GM13976 (cell line): ENCODE measurements around the gene VWA5B1.

ENCODE experiments used
- DNase-seq: peaks from one replicate; pipeline ENCODE4 v3.0.0; 2012; ENCODE audit warnings: low spot score
- in situ Hi-C: fragments of 300-500 bp; cut with MboI; formaldehyde crosslinking; loops from one replicate; pipeline ENCODE4 v1.12.0; 2022; ENCODE audit warnings: low sequenced_read_pairs, mixed read lengths, inconsistent platforms; ENCODE audit not compliant: unreplicated experiment
- TF ChIP-seq, protein P1 (sequence below): IDR thresholded peaks from 2 replicates; pipeline ENCODE4 v1.5.1; 2012; ENCODE audit warnings: borderline replicate concordance, mild to moderate bottlenecking; ENCODE audit not compliant: insufficient read depth; ENCODE audit errors: extremely low read depth, missing control alignments, control extremely low read depth

Gene VWA5B1

GRCh38 chr1:20398744-20399143, 108.1 kb downstream of the VWA5B1 start:
- TF ChIP-seq, protein P1, sequence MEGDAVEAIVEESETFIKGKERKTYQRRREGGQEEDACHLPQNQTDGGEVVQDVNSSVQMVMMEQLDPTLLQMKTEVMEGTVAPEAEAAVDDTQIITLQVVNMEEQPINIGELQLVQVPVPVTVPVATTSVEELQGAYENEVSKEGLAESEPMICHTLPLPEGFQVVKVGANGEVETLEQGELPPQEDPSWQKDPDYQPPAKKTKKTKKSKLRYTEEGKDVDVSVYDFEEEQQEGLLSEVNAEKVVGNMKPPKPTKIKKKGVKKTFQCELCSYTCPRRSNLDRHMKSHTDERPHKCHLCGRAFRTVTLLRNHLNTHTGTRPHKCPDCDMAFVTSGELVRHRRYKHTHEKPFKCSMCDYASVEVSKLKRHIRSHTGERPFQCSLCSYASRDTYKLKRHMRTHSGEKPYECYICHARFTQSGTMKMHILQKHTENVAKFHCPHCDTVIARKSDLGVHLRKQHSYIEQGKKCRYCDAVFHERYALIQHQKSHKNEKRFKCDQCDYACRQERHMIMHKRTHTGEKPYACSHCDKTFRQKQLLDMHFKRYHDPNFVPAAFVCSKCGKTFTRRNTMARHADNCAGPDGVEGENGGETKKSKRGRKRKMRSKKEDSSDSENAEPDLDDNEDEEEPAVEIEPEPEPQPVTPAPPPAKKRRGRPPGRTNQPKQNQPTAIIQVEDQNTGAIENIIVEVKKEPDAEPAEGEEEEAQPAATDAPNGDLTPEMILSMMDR: no peak
- no peak for DNase-seq
- in situ Hi-C loops: no loop called here

GRCh38 chr1:20399196-20399595, 108.5 kb downstream of the VWA5B1 start:
- in situ Hi-C loops: no loop called here
- no peak for DNase-seq
- TF ChIP-seq, protein P1: no peak

DNA sequence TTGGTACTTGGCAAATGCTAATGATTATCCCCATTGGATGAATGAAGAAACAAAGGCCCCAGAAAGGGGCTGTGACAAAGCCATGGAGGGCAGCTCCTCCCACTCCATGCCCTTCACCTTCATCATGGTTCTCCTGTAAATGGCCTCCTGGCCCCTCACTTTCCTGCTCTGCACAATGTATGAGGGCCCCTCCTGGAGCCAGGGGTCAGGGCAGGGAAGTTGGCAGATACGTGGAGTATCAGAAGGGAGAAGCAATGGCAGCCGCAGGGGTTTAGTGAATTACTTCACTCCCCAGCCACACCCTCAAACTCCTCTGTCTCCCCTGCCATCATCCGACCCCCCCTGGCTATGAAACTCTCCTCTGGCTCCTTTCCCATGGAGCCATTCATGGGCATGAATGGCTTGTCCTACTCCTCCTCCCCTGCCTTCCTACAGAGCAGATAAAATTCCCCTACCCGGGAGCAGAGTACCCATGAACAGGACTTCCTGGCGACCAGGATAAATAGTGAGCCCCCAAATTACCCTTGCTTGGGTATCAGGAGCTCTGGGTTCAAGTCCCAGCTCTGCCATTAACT, 109.0 kb downstream of the VWA5B1 start:
- no peak for DNase-seq
- TF ChIP-seq, protein P1: no peak
- in situ Hi-C loops: no loop called here

- in situ Hi-C loops: no loop called here
- DNase-seq: no peak
- TF ChIP-seq, protein P1: no peak
These were observed 109.9 kb downstream of the VWA5B1 start for GRCh38 chr1:20400341-20401177.

DNA sequence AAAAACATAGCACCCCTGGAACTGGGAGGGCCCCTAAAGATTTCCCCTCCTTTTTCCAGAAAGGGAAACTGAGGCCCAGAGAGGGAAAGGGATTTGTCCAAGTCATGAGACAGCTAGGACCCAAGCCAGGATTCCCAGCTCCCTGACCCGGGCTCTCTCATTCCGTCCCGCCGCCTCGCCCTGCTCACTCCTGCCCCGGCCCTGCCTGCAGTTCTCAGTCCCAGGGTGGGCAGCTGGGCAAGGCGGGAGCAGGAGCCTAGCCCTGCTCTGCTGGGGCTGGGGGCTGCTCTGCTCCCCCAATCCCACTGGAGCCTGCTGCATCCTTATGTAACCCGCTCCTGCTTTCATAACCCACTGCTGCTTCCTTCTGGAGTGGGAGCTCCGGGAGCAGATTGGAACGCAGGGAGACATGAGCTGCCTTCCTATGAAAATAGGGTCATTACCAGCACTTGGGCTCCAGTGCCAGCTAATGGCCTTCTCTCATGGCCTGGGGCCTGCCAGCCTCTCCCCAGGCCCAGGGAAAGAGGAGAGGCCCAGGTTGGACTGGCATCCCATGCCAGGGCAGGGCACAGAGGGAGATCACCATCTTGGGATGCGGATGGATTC, 110.8 kb downstream of the VWA5B1 start:
- TF ChIP-seq, protein P1: no peak
- in situ Hi-C loops: no loop called here
- DNase-seq: no peak

- in situ Hi-C loops: no loop called here
- no peak for DNase-seq
- TF ChIP-seq, protein P1: no peak
These were observed 112.1 kb downstream of the VWA5B1 start for GRCh38 chr1:20402585-20403422.
